ENCODE measurements around the gene C2orf68. TPM values are rescaled to one million over a fixed set of nuclear protein-coding genes. Genes with fewer than 3 reads are reported as not detected.

Gene C2orf68
- polyA plus RNA-seq, 1 of the 3 experiments (the other 2 are of a cell fraction) = 14.5 TPM

DNA sequence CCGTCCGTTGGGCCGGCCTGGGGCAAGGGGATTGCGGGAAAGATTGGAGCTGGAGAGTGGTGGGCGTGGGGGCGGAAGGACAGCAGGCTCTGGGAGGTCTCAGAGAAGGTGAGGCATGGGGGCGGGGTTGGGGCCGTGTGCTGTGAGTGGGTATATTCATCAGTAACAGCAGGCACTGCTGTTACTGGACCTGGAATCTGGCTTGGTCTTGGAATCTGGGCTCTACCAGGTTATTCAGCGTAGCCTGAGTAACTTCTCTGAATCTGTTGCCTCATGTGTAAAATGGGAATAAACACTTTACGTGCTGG, 15.9 kb downstream of the C2orf68 start:
- Histone ChIP-seq H3K4me3 (ENCODE audit: low read depth in 2 of 2, low read length in 1 of 2) (peak overlapping the region; percentile 86 to 99), H4K20me1 (ENCODE audit: insufficient read depth) (no peaks in the 10 kb centered on the region), H3K9ac (peak overlapping the region; percentile 94), H3K4me1 (ENCODE audit: control insufficient read depth in 1 of 2, insufficient read depth in 2 of 2, low read depth in 1 of 2, low read length in 1 of 2) (peaks cover 0 to 18% of the 10 kb centered on the region in 2 experiments; a peak in 2 of 4 replicates), H3K79me2 (ENCODE audit: insufficient read depth) (peaks cover 22% of the 10 kb centered on the region), H3K27ac (ENCODE audit: low read depth in 2 of 2, low read length in 1 of 2) (peak overlapping the region; percentile 63 to 79; a peak in 2 of 4 replicates), H3K27me3 (ENCODE audit: insufficient read depth) (no peaks in the 10 kb centered on the region), H3K36me3 (replicated peaks in 1 of 2; ENCODE audit: control insufficient read depth in 1 of 2, insufficient read depth in 2 of 2, low read length in 1 of 2) (peaks cover 0 to 28% of the 10 kb centered on the region in 2 experiments), H3K9me2 (no peaks in the 10 kb centered on the region), H3F3A (replicated peaks; ENCODE audit: insufficient read depth) (no peaks in the 10 kb centered on the region), H3K9me3 (no peaks in the 10 kb centered on the region), H2AFZ (ENCODE audit: low read depth) (peak overlapping the region; percentile 74), H3K4me2 (peak overlapping the region; percentile 95)
- WGBS (ENCODE audit: low lambda C conversion rate) = 2% methylated on average over 10 of the region's 10 CpGs
- ChIA-PET POLR2A (interaction anchor here (1.0 to 1.6 kb wide), 7 partner anchors 9 to 176 kb away, joined by 3 to 7 read pairs (median 4); partner anchors contain the start of gene C2orf68), CTCF (interaction anchor here (1.2 kb wide), 1 partner anchor 11 kb away, joined by 5 read pairs; no protein-coding TSS in a partner anchor)
- TF ChIP-seq NFIC (IDR thresholded peaks at IDR 0.05; ENCODE audit: borderline replicate concordance) (no peak), RFX5 (IDR thresholded peaks at IDR 0.05; ENCODE audit: low read length) (no peak), POLR2AphosphoS5 (IDR thresholded peaks at IDR 0.05; ENCODE audit: low read depth, low read length) (no peak), GABPA (IDR thresholded peaks at IDR 0.05; ENCODE audit: low read depth) (no peak), SMC3 (IDR thresholded peaks at IDR 0.05; ENCODE audit: low read depth, low read length) (no peak), RCOR1 (IDR thresholded peaks at IDR 0.05; ENCODE audit: low read length) (no peak), TAF1 (IDR thresholded peaks at IDR 0.05; ENCODE audit: borderline replicate concordance, low read depth, low read length) (no peak), MXI1 (IDR thresholded peaks at IDR 0.05; ENCODE audit: low read depth, low read length) (no peak), ELF1 (IDR thresholded peaks at IDR 0.05) (no peak), NRF1 (IDR thresholded peaks at IDR 0.05; ENCODE audit: low read depth, low read length) (no peak), FOXJ3 (CRISPR knock-in tag; IDR thresholded peaks at IDR 0.05) (no peak), MEF2A (IDR thresholded peaks at IDR 0.05; ENCODE audit: borderline replicate concordance, low read depth) (no peak), YY1 (IDR thresholded peaks at IDR 0.05; ENCODE audit: low read depth) (no peak)
- TF ChIP-seq, protein P1, sequence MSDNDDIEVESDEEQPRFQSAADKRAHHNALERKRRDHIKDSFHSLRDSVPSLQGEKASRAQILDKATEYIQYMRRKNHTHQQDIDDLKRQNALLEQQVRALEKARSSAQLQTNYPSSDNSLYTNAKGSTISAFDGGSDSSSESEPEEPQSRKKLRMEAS (IDR thresholded peaks at IDR 0.05; ENCODE audit: low read depth) = no peak
- TF ChIP-seq, protein P2, sequence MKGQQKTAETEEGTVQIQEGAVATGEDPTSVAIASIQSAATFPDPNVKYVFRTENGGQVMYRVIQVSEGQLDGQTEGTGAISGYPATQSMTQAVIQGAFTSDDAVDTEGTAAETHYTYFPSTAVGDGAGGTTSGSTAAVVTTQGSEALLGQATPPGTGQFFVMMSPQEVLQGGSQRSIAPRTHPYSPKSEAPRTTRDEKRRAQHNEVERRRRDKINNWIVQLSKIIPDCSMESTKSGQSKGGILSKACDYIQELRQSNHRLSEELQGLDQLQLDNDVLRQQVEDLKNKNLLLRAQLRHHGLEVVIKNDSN (IDR thresholded peaks at IDR 0.05; ENCODE audit: borderline replicate concordance, low read depth) = no peak
- TF ChIP-seq, protein P3, sequence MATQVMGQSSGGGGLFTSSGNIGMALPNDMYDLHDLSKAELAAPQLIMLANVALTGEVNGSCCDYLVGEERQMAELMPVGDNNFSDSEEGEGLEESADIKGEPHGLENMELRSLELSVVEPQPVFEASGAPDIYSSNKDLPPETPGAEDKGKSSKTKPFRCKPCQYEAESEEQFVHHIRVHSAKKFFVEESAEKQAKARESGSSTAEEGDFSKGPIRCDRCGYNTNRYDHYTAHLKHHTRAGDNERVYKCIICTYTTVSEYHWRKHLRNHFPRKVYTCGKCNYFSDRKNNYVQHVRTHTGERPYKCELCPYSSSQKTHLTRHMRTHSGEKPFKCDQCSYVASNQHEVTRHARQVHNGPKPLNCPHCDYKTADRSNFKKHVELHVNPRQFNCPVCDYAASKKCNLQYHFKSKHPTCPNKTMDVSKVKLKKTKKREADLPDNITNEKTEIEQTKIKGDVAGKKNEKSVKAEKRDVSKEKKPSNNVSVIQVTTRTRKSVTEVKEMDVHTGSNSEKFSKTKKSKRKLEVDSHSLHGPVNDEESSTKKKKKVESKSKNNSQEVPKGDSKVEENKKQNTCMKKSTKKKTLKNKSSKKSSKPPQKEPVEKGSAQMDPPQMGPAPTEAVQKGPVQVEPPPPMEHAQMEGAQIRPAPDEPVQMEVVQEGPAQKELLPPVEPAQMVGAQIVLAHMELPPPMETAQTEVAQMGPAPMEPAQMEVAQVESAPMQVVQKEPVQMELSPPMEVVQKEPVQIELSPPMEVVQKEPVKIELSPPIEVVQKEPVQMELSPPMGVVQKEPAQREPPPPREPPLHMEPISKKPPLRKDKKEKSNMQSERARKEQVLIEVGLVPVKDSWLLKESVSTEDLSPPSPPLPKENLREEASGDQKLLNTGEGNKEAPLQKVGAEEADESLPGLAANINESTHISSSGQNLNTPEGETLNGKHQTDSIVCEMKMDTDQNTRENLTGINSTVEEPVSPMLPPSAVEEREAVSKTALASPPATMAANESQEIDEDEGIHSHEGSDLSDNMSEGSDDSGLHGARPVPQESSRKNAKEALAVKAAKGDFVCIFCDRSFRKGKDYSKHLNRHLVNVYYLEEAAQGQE (IDR thresholded peaks at IDR 0.05; ENCODE audit: low read depth, low read length) = no peak
- peak; percentile 57 for DNase-seq
